ENCODE results near the gene TMSB10. TPM values are rescaled to one million over a fixed set of nuclear protein-coding genes. Genes with fewer than 3 reads are reported as not detected.

Gene TMSB10
- polyA plus RNA-seq (2013), result 1,050 TPM

- Histone ChIP-seq H3K27ac (ENCODE audit: insufficient read depth in 1 of 2, low read depth in 1 of 2, low read length in 2 of 2, poor library complexity in 1 of 2, severe bottlenecking in 2 of 2) (peak within 1 kb of the TSS; percentile 40 to 77), H3K36me3 (ENCODE audit: control insufficient read depth in 4 of 4, insufficient read depth in 4 of 4, low read length in 3 of 4) (peaks cover 0 to 2% (median 0%) of the 10 kb centered on the region in 4 experiments), H3K27me3 (replicated peaks in 2 of 5; ENCODE audit: control insufficient read depth in 4 of 5, insufficient read depth in 5 of 5, low read length in 4 of 5) (no peaks in the 10 kb centered on the region), H3K4me3 (ENCODE audit: control insufficient read depth in 1 of 7, extremely low read depth in 1 of 7, insufficient read depth in 4 of 7, low read depth in 2 of 7, low read length in 6 of 7) (peak within 1 kb of the TSS; percentile 75 to 98 (median 85)), H3K9me3 (ENCODE audit: control extremely low read depth in 1 of 5, control insufficient read depth in 4 of 5, insufficient read depth in 2 of 5, low read depth in 1 of 5, low read length in 4 of 5) (no peaks in the 10 kb centered on the region), H3K4me1 (ENCODE audit: control extremely low read depth in 1 of 4, control insufficient read depth in 4 of 4, insufficient read depth in 4 of 4, low read length in 3 of 4) (peaks cover 0 to 51% (median 23%) of the 10 kb centered on the region in 4 experiments)
- under 1% methylated on average over 81 of the region's 94 CpGs for WGBS (ENCODE audit: insufficient coverage)
- CTCF ChIA-PET, result interaction anchor here (0.7 to 4.7 kb wide), 8 partner anchors 17 to 107 kb away, joined by 3 to 42 read pairs (median 4); no protein-coding TSS in a partner anchor
- POLR2A ChIA-PET, result interaction anchor here (0.6 to 2.3 kb wide), 10 partner anchors 12 to 405 kb away, joined by 3 to 8 read pairs (median 3); no protein-coding TSS in a partner anchor
- peak; percentile 78 to 91 (median 89) for DNase-seq
Measured at GRCh38 chr2:84905181-84906107, at the start of gene TMSB10. Gene TMSB10 (plus strand): TSS chr2:84905656.

- no peak for DNase-seq
- 93% methylated on average over 6 of the region's 11 CpGs for WGBS (ENCODE audit: insufficient coverage)
- ChIA-PET POLR2A (no interaction called here), CTCF (interaction anchor here (0.6 to 1.0 kb wide), 2 partner anchors 9 to 659 kb away, joined by 3 read pairs; no protein-coding TSS in a partner anchor)
- Histone ChIP-seq H3K36me3 (ENCODE audit: control insufficient read depth in 4 of 4, insufficient read depth in 4 of 4, low read length in 3 of 4) (no peaks in the 10 kb centered on the region), H3K4me3 (ENCODE audit: control insufficient read depth in 1 of 7, extremely low read depth in 1 of 7, insufficient read depth in 4 of 7, low read depth in 2 of 7, low read length in 6 of 7) (no peak overlapping the region), H3K27ac (ENCODE audit: insufficient read depth in 1 of 2, low read depth in 1 of 2, low read length in 2 of 2, poor library complexity in 1 of 2, severe bottlenecking in 2 of 2) (no peak overlapping the region), H3K9me3 (ENCODE audit: control extremely low read depth in 1 of 5, control insufficient read depth in 4 of 5, insufficient read depth in 2 of 5, low read depth in 1 of 5, low read length in 4 of 5) (peaks cover 0 to 16% (median 5%) of the 10 kb centered on the region in 5 experiments), H3K27me3 (replicated peaks in 2 of 5; ENCODE audit: control insufficient read depth in 4 of 5, insufficient read depth in 5 of 5, low read length in 4 of 5) (peaks cover 0 to 36% (median 11%) of the 10 kb centered on the region in 5 experiments), H3K4me1 (ENCODE audit: control extremely low read depth in 1 of 4, control insufficient read depth in 4 of 4, insufficient read depth in 4 of 4, low read length in 3 of 4) (peaks cover 0 to 7% (median 2%) of the 10 kb centered on the region in 4 experiments)
Measured at GRCh38 chr2:84855731-84856130, 49.7 kb upstream of the TMSB10 start.

- Histone ChIP-seq H3K36me3 (ENCODE audit: control insufficient read depth in 4 of 4, insufficient read depth in 4 of 4, low read length in 3 of 4) (no peaks in the 10 kb centered on the region), H3K27me3 (replicated peaks in 2 of 5; ENCODE audit: control insufficient read depth in 4 of 5, insufficient read depth in 5 of 5, low read length in 4 of 5) (peaks cover 0 to 29% (median 3%) of the 10 kb centered on the region in 5 experiments), H3K9me3 (ENCODE audit: control extremely low read depth in 1 of 5, control insufficient read depth in 4 of 5, insufficient read depth in 2 of 5, low read depth in 1 of 5, low read length in 4 of 5) (peaks cover 0 to 16% (median 5%) of the 10 kb centered on the region in 5 experiments), H3K27ac (ENCODE audit: insufficient read depth in 1 of 2, low read depth in 1 of 2, low read length in 2 of 2, poor library complexity in 1 of 2, severe bottlenecking in 2 of 2) (no peak overlapping the region), H3K4me1 (ENCODE audit: control extremely low read depth in 1 of 4, control insufficient read depth in 4 of 4, insufficient read depth in 4 of 4, low read length in 3 of 4) (peaks cover 0 to 7% (median 2%) of the 10 kb centered on the region in 4 experiments), H3K4me3 (ENCODE audit: control insufficient read depth in 1 of 7, extremely low read depth in 1 of 7, insufficient read depth in 4 of 7, low read depth in 2 of 7, low read length in 6 of 7) (no peak overlapping the region)
- ChIA-PET POLR2A (no interaction called here), CTCF (interaction anchor here (0.9 to 2.2 kb wide), 2 partner anchors 12 to 364 kb away, joined by 3 to 6 read pairs; no protein-coding TSS in a partner anchor)
- WGBS (ENCODE audit: insufficient coverage), result 94% methylated on average over 3 of the region's 6 CpGs
- DNase-seq, result peak in 2 of 3 donors; percentile 20 to 30
Measured at GRCh38 chr2:84856787-84857186, 48.7 kb upstream of the TMSB10 start.

GRCh38 chr2:84857566-84857965, 47.9 kb upstream of the TMSB10 start:
- no peak for DNase-seq
- POLR2A ChIA-PET, result no interaction called here
- no peak overlapping the region for H3K27ac ChIP-seq (ENCODE audit: insufficient read depth in 1 of 2, low read depth in 1 of 2, low read length in 2 of 2, poor library complexity in 1 of 2, severe bottlenecking in 2 of 2)
- CTCF ChIA-PET, result interaction anchor here (0.9 to 2.2 kb wide), 6 partner anchors 9 to 364 kb away, joined by 3 to 6 read pairs (median 4); partner anchors contain the start of gene TRABD2A
- no peak overlapping the region for H3K4me3 ChIP-seq (ENCODE audit: control insufficient read depth in 1 of 7, extremely low read depth in 1 of 7, insufficient read depth in 4 of 7, low read depth in 2 of 7, low read length in 6 of 7)
- peaks cover 0 to 22% (median 2%) of the 10 kb centered on the region in 5 experiments for H3K27me3 ChIP-seq (replicated peaks in 2 of 5; ENCODE audit: control insufficient read depth in 4 of 5, insufficient read depth in 5 of 5, low read length in 4 of 5)
- H3K36me3 ChIP-seq (ENCODE audit: control insufficient read depth in 4 of 4, insufficient read depth in 4 of 4, low read length in 3 of 4), result no peaks in the 10 kb centered on the region
- peaks cover 0 to 10% (median 5%) of the 10 kb centered on the region in 5 experiments for H3K9me3 ChIP-seq (ENCODE audit: control extremely low read depth in 1 of 5, control insufficient read depth in 4 of 5, insufficient read depth in 2 of 5, low read depth in 1 of 5, low read length in 4 of 5)
- WGBS (ENCODE audit: insufficient coverage), result 97% methylated on average over 4 of the region's 5 CpGs
- H3K4me1 ChIP-seq (ENCODE audit: control extremely low read depth in 1 of 4, control insufficient read depth in 4 of 4, insufficient read depth in 4 of 4, low read length in 3 of 4), result peaks cover 0 to 7% (median 2%) of the 10 kb centered on the region in 4 experiments

GRCh38 chr2:84858123-84858522, 47.3 kb upstream of the TMSB10 start:
- Histone ChIP-seq H3K27ac (ENCODE audit: insufficient read depth in 1 of 2, low read depth in 1 of 2, low read length in 2 of 2, poor library complexity in 1 of 2, severe bottlenecking in 2 of 2) (no peak overlapping the region), H3K36me3 (ENCODE audit: control insufficient read depth in 4 of 4, insufficient read depth in 4 of 4, low read length in 3 of 4) (no peaks in the 10 kb centered on the region), H3K4me3 (ENCODE audit: control insufficient read depth in 1 of 7, extremely low read depth in 1 of 7, insufficient read depth in 4 of 7, low read depth in 2 of 7, low read length in 6 of 7) (no peak overlapping the region), H3K4me1 (ENCODE audit: control extremely low read depth in 1 of 4, control insufficient read depth in 4 of 4, insufficient read depth in 4 of 4, low read length in 3 of 4) (peaks cover 0 to 7% (median 2%) of the 10 kb centered on the region in 4 experiments), H3K9me3 (ENCODE audit: control extremely low read depth in 1 of 5, control insufficient read depth in 4 of 5, insufficient read depth in 2 of 5, low read depth in 1 of 5, low read length in 4 of 5) (peaks cover 0 to 5% (median under 1%) of the 10 kb centered on the region in 5 experiments), H3K27me3 (replicated peaks in 2 of 5; ENCODE audit: control insufficient read depth in 4 of 5, insufficient read depth in 5 of 5, low read length in 4 of 5) (peaks cover 0 to 18% (median 0%) of the 10 kb centered on the region in 5 experiments)
- ChIA-PET POLR2A (no interaction called here), CTCF (interaction anchor here (0.7 to 2.2 kb wide), 11 partner anchors 8 to 374 kb away, joined by 3 to 6 read pairs (median 3); partner anchors contain the start of genes DNAH6 and TRABD2A)
- WGBS (ENCODE audit: insufficient coverage), result 94% methylated on average over 3 of the region's 3 CpGs
- DNase-seq, result peak in 2 of 3 donors; percentile 9 to 15

- CTCF ChIA-PET, result interaction anchor here (0.7 to 1.2 kb wide), 6 partner anchors 9 to 375 kb away, joined by 3 read pairs; partner anchors contain the start of gene DNAH6
- no peak overlapping the region for H3K4me3 ChIP-seq (ENCODE audit: control insufficient read depth in 1 of 7, extremely low read depth in 1 of 7, insufficient read depth in 4 of 7, low read depth in 2 of 7, low read length in 6 of 7)
- H3K27me3 ChIP-seq (replicated peaks in 2 of 5; ENCODE audit: control insufficient read depth in 4 of 5, insufficient read depth in 5 of 5, low read length in 4 of 5), result peaks cover 0 to 18% (median 0%) of the 10 kb centered on the region in 5 experiments
- no peak overlapping the region for H3K27ac ChIP-seq (ENCODE audit: insufficient read depth in 1 of 2, low read depth in 1 of 2, low read length in 2 of 2, poor library complexity in 1 of 2, severe bottlenecking in 2 of 2)
- no CpG with 5 or more reads among the region's 3 CpGs for WGBS (ENCODE audit: insufficient coverage)
- DNase-seq, result no peak
- POLR2A ChIA-PET, result no interaction called here
- peaks cover 0 to 7% (median 2%) of the 10 kb centered on the region in 4 experiments for H3K4me1 ChIP-seq (ENCODE audit: control extremely low read depth in 1 of 4, control insufficient read depth in 4 of 4, insufficient read depth in 4 of 4, low read length in 3 of 4)
- no peaks in the 10 kb centered on the region for H3K9me3 ChIP-seq (ENCODE audit: control extremely low read depth in 1 of 5, control insufficient read depth in 4 of 5, insufficient read depth in 2 of 5, low read depth in 1 of 5, low read length in 4 of 5)
- H3K36me3 ChIP-seq (ENCODE audit: control insufficient read depth in 4 of 4, insufficient read depth in 4 of 4, low read length in 3 of 4), result no peaks in the 10 kb centered on the region
Measured at GRCh38 chr2:84858937-84859336, 46.5 kb upstream of the TMSB10 start.
